B cell (primary cell): Measurements from ENCODE around the gene MYL6.

ENCODE experiments used
- EZH2 ChIP-seq: IDR thresholded peaks from 2 replicates; pipeline ENCODE4 v1.6.1; 2012; ENCODE audit warnings: borderline replicate concordance, low read depth, mild to moderate bottlenecking, moderate library complexity, low read length; ENCODE audit not compliant: insufficient read depth, poor library complexity, severe bottlenecking
- TF ChIP-seq, protein P1 (sequence below): fragments of 200-600 bp; IDR thresholded peaks from one replicate; pipeline ENCODE4 v1.8.0; 2022; ENCODE audit warnings: antibody characterized with exemption, mild to moderate bottlenecking

DNA sequence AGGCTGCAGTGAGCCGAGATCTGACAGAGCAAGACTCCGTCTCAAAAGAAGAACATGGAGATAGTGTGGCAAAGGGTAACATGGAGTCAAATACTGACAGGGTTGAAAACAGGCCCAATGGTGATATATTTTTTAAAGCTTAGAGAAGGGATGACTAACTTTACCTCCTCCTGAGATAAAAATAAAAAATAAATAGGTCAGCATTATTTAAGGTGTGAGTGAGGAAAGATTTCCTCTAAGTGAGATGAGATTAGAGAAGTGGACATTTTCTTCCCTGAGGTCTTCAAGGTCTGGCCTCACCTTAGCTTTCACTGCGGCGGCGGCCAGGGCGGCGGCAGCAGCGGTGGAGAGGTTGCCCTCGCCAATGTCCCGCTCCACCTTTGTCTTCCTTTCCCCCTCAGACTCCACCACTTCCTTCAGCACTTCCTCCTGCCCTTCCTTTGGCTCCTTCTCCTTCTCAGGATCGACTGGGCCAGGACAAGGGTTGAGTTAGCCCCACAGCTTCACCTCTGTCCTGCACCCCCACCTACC, 11.1 kb downstream of the MYL6 start:
- TF ChIP-seq, protein P1, sequence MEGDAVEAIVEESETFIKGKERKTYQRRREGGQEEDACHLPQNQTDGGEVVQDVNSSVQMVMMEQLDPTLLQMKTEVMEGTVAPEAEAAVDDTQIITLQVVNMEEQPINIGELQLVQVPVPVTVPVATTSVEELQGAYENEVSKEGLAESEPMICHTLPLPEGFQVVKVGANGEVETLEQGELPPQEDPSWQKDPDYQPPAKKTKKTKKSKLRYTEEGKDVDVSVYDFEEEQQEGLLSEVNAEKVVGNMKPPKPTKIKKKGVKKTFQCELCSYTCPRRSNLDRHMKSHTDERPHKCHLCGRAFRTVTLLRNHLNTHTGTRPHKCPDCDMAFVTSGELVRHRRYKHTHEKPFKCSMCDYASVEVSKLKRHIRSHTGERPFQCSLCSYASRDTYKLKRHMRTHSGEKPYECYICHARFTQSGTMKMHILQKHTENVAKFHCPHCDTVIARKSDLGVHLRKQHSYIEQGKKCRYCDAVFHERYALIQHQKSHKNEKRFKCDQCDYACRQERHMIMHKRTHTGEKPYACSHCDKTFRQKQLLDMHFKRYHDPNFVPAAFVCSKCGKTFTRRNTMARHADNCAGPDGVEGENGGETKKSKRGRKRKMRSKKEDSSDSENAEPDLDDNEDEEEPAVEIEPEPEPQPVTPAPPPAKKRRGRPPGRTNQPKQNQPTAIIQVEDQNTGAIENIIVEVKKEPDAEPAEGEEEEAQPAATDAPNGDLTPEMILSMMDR, result no peak
- TF ChIP-seq EZH2, result no peak
